Heart left ventricle (tissue), 13 donors: Measurements from ENCODE around the gene PCDHGA11.
"Not testable (repeated sequence)": the region's sequence is repeated elsewhere in the genome, so short reads cannot be mapped to it uniquely, and the experiment has no call there.

Source experiments
- POLR2A ChIP-seq, 2 donors: fragments of 450-650 bp; IDR thresholded peaks; one replicate each; pipeline ENCODE4 v1.6.1; 2017; ENCODE audit warnings: antibody characterized with exemption in 2 of 2, mild to moderate bottlenecking in 2 of 2, moderate library complexity in 2 of 2
- TF ChIP-seq, protein P1 (sequence below), 12 donors: fragments of 200-600 bp; sonication (generic) in 4 of 12; IDR thresholded peaks; one replicate each; pipeline versions ENCODE4 v1.5.0 to v1.8.0; 2018 to 2022; ENCODE audit warnings: antibody characterized with exemption in 12 of 12, mild to moderate bottlenecking in 5 of 12
- donor health status: ischemic (EF 13 %, LVEDD 7.1; RV severe dilation, severe dysfunction).
- donor health status: DM: no; HTN: yes; CAD: no.
- donor health status: DM: no; HTN: no; CAD: no.
- donor health status: ischemic (EF 25% LVEDD 6.9; RV normal size, moderate dysfunction).
- donor health status: ischemic (EF 25% LVEDD 5.7; RV mildly dilated, moderate dysfunction).
- donor health status: ischemic (EF 35%, LVEDD 5.7; RV mildly dilated, moderate dysfunction).
- donor health status: nonischemic (EF 11% LVEDD 7.7; RV severe dilation, severe dysfunction).
- donor health status: DM: yes; HTN: yes; CAD: no.
- donor health status: PGD.
- donor health status: ischemic (EF 29% LVEDD 5.4; RV normal size, mild dysfunction).
- donor health status: nonischemic (EF 23%, LVEDD 6.1; RV moderate dilation, normal function).

DNA sequence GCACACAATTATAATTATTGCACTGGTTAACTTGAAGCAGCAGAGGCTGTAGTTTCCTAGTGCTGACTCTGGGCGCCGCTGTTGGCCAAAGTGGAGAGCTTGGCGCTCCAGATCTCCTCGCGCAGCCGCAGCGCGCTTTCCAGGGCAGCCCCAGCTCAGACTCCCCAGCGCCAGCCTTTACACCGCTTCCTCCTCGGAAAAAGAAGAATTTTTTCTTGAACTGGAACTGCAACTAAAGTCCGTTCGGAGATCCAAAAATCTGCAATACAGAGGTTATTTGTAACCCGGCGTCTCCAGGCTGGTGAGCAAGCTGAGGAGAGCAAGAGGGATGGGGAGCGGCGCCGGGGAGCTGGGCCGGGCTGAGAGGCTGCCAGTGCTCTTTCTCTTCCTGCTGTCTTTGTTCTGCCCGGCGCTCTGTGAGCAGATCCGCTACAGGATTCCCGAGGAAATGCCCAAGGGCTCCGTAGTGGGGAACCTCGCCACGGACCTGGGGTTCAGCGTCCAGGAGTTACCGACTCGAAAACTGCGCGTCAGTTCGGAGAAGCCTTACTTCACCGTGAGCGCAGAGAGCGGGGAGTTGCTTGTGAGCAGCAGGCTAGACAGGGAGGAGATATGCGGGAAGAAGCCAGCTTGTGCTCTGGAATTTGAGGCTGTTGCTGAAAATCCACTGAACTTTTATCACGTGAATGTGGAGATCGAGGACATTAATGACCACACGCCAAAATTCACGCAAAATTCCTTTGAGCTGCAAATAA lies 33.1 kb upstream of the PCDHGA11 start, which contains the start of gene PCDHGB4:
- TF ChIP-seq, protein P1, sequence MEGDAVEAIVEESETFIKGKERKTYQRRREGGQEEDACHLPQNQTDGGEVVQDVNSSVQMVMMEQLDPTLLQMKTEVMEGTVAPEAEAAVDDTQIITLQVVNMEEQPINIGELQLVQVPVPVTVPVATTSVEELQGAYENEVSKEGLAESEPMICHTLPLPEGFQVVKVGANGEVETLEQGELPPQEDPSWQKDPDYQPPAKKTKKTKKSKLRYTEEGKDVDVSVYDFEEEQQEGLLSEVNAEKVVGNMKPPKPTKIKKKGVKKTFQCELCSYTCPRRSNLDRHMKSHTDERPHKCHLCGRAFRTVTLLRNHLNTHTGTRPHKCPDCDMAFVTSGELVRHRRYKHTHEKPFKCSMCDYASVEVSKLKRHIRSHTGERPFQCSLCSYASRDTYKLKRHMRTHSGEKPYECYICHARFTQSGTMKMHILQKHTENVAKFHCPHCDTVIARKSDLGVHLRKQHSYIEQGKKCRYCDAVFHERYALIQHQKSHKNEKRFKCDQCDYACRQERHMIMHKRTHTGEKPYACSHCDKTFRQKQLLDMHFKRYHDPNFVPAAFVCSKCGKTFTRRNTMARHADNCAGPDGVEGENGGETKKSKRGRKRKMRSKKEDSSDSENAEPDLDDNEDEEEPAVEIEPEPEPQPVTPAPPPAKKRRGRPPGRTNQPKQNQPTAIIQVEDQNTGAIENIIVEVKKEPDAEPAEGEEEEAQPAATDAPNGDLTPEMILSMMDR (IDR thresholded peaks at IDR 0.05): peak; percentile 21 to 64 (median 54)
- TF ChIP-seq POLR2A (IDR thresholded peaks at IDR 0.05): not testable (repeated sequence)
